Measurements from ENCODE around the gene PAX5.

Gene PAX5

GRCh38 chr9:36987891-36988290 lies 46.2 kb downstream of the PAX5 start:
- DNase-seq (ENCODE audit: low read depth): no peak

GRCh38 chr9:36987409-36987808 lies 46.7 kb downstream of the PAX5 start:
- no peak for DNase-seq (ENCODE audit: low read depth)

- DNase-seq (ENCODE audit: low read depth): no peak
These were observed 47.3 kb downstream of the PAX5 start for GRCh38 chr9:36986468-36987408.

GRCh38 chr9:36985769-36986467 lies 48.1 kb downstream of the PAX5 start:
- DNase-seq (ENCODE audit: low read depth): no peak

- no peak for DNase-seq (ENCODE audit: low read depth)
These were observed 48.9 kb downstream of the PAX5 start for GRCh38 chr9:36985061-36985768.

GRCh38 chr9:36980148-36980974 lies 53.7 kb downstream of the PAX5 start:
- no peak for DNase-seq (ENCODE audit: low read depth)

- DNase-seq (ENCODE audit: low read depth): no peak
These were observed 57.6 kb downstream of the PAX5 start for GRCh38 chr9:36976371-36977030.

- no peak for DNase-seq (ENCODE audit: low read depth)
These were observed 59.3 kb downstream of the PAX5 start for GRCh38 chr9:36974731-36975130.

- DNase-seq (ENCODE audit: low read depth): no peak
These were observed 62.1 kb downstream of the PAX5 start for GRCh38 chr9:36971935-36972488.

- no peak for DNase-seq (ENCODE audit: low read depth)
These were observed 63.8 kb downstream of the PAX5 start for GRCh38 chr9:36970007-36970888.

GRCh38 chr9:36969216-36969771 lies 64.8 kb downstream of the PAX5 start:
- no peak for DNase-seq (ENCODE audit: low read depth)

GRCh38 chr9:36968574-36969215 lies 65.4 kb downstream of the PAX5 start:
- DNase-seq (ENCODE audit: low read depth): no peak

GRCh38 chr9:36967997-36968396 lies 66.1 kb downstream of the PAX5 start:
- DNase-seq (ENCODE audit: low read depth): no peak

GRCh38 chr9:36966371-36967097 lies 67.5 kb downstream of the PAX5 start:
- DNase-seq (ENCODE audit: low read depth): no peak

GRCh38 chr9:36964791-36965190 lies 69.3 kb downstream of the PAX5 start:
- DNase-seq (ENCODE audit: low read depth): no peak

GRCh38 chr9:36963346-36963745 lies 70.7 kb downstream of the PAX5 start:
- DNase-seq (ENCODE audit: low read depth): no peak

- DNase-seq (ENCODE audit: low read depth): no peak
These were observed 71.4 kb downstream of the PAX5 start for GRCh38 chr9:36962691-36963090.
